AG08396 (cell line): Measurements from ENCODE around the gene VASH1.

Experiments used
- DNase-seq: peaks from one replicate; pipeline ENCODE4 v3.0.0; 2012; ENCODE audit warnings: low spot score, mixed read lengths

Gene VASH1

GRCh38 chr14:76784881-76785280 is 23.6 kb downstream of the VASH1 start:
- peak; percentile 90 for DNase-seq

- no peak for DNase-seq
Observed at GRCh38 chr14:76786601-76787000, 25.3 kb downstream of the VASH1 start.

- no peak for DNase-seq
Observed at GRCh38 chr14:76792422-76792821, 31.2 kb downstream of the VASH1 start.

- DNase-seq: no peak
Observed at GRCh38 chr14:76793324-76793723, 32.1 kb downstream of the VASH1 start.

GRCh38 chr14:76793956-76794355 is 32.7 kb downstream of the VASH1 start:
- DNase-seq: no peak

GRCh38 chr14:76806446-76806845 is 45.2 kb downstream of the VASH1 start:
- DNase-seq: no peak

- DNase-seq: no peak
Observed at GRCh38 chr14:76808011-76808410, 46.7 kb downstream of the VASH1 start.

GRCh38 chr14:76808990-76809389 is 47.7 kb downstream of the VASH1 start:
- no peak for DNase-seq

GRCh38 chr14:76810525-76810924 is 49.3 kb downstream of the VASH1 start:
- DNase-seq: no peak

GRCh38 chr14:76810953-76811400 is 49.7 kb downstream of the VASH1 start:
- DNase-seq: peak; percentile 47

GRCh38 chr14:76811561-76811960 is 50.3 kb downstream of the VASH1 start:
- DNase-seq: no peak

GRCh38 chr14:76812093-76812421 is 50.8 kb downstream of the VASH1 start:
- DNase-seq: no peak

GRCh38 chr14:76812422-76813383 is 51.4 kb downstream of the VASH1 start, which contains the start of gene ANGEL1:
Gene ANGEL1 (minus strand): TSS chr14:76812882. CDS start chr14:76812827, 55 bp downstream.
- peak; percentile 93 for DNase-seq

- no peak for DNase-seq
Observed at GRCh38 chr14:76814726-76815645, 53.7 kb downstream of the VASH1 start.

- DNase-seq: no peak
Observed at GRCh38 chr14:76820700-76821099, 59.4 kb downstream of the VASH1 start.

GRCh38 chr14:76826122-76826521 is 64.9 kb downstream of the VASH1 start, which contains the start of gene LRRC74A:
Gene LRRC74A (plus strand): TSS chr14:76826408. CDS start chr14:76826698, 290 bp downstream.
- DNase-seq: no peak

- peak; percentile 31 for DNase-seq
Observed at GRCh38 chr14:76827696-76828296, 66.5 kb downstream of the VASH1 start.

GRCh38 chr14:76828339-76829012 is 67.2 kb downstream of the VASH1 start:
- no peak for DNase-seq

GRCh38 chr14:76829013-76829365 is 67.7 kb downstream of the VASH1 start:
- no peak for DNase-seq

GRCh38 chr14:76829650-76830421 is 68.6 kb downstream of the VASH1 start:
- DNase-seq: no peak

GRCh38 chr14:76830556-76830955 is 69.3 kb downstream of the VASH1 start:
- DNase-seq: no peak
